ENCODE data around the gene KRT71. TPM values are rescaled to one million over a fixed set of nuclear protein-coding genes. Genes with fewer than 3 reads are reported as not detected.

Gene KRT71
- total RNA-seq, 1 experiment from 2014 or later, result not detected

GRCh38 chr12:52580496-52580895, 27.6 kb upstream of the KRT71 start:
- DNase-seq (ENCODE audit: low read depth, low spot score), result no peak
- Histone ChIP-seq H3K9me3 (ENCODE audit: control insufficient read depth, insufficient read depth, low read depth, low read length) (no peaks in the 10 kb centered on the region), H3K4me3 (ENCODE audit: low read depth in 2 of 2, low read length in 2 of 2) (no peak overlapping the region), H3K27me3 (ENCODE audit: control insufficient read depth, insufficient read depth, low read length) (peaks cover 6% of the 10 kb centered on the region), H3K36me3 (ENCODE audit: control insufficient read depth, insufficient read depth, low read length) (no peaks in the 10 kb centered on the region), H3K27ac (ENCODE audit: low read length) (no peak overlapping the region), H3K4me1 (ENCODE audit: control insufficient read depth, insufficient read depth, low read length) (no peaks in the 10 kb centered on the region)
- ATAC-seq, result no peak
- ChIA-PET CTCF (interaction anchor here (1.0 kb wide), 1 partner anchor 200 kb away, joined by 3 read pairs; no protein-coding TSS in a partner anchor), POLR2A (no interaction called here)
- BruUV-seq (replicated peaks), result no TSS peak
- in situ Hi-C loops (cut with HindIII; ENCODE audit: low pct_unique_long_range_greater_than_20kb, low sequenced_read_pairs), result no loop called here
- intact Hi-C loops (cut with micrococcal nuclease; ENCODE audit: unreplicated experiment), result loop anchor here (10.0 kb wide), 1 partner anchor 436 kb away; no protein-coding TSS in a partner anchor
- TF ChIP-seq TCF7L2 (IDR thresholded peaks at IDR 0.05; ENCODE audit: low read depth, low read length) (no peak), REST (IDR thresholded peaks at IDR 0.05; ENCODE audit: insufficient read depth in 1 of 2, low read depth in 2 of 2, low read length in 1 of 2) (no peak), SIN3A (IDR thresholded peaks at IDR 0.05; ENCODE audit: borderline replicate concordance, insufficient read depth, low read depth, low read length) (no peak), POLR2AphosphoS5 (IDR thresholded peaks at IDR 0.05; ENCODE audit: low read depth, low read length) (no peak), CTCF (IDR thresholded peaks at IDR 0.05) (no peak)

GRCh38 chr12:52579468-52580465, 26.8 kb upstream of the KRT71 start:
- CTCF ChIA-PET, result interaction anchor here (0.7 to 1.1 kb wide), 5 partner anchors 35 to 298 kb away, joined by 3 to 8 read pairs (median 4); no protein-coding TSS in a partner anchor
- POLR2A ChIA-PET, result no interaction called here
- intact Hi-C loops (cut with micrococcal nuclease; ENCODE audit: unreplicated experiment), result loop anchor here (10.0 kb wide), 1 partner anchor 435 kb away; no protein-coding TSS in a partner anchor
- no peaks in the 10 kb centered on the region for H3K9me3 ChIP-seq (ENCODE audit: control insufficient read depth, insufficient read depth, low read depth, low read length)
- ATAC-seq (no peak), DNase-seq (ENCODE audit: low read depth, low spot score) (no peak)
- H3K4me3 ChIP-seq (ENCODE audit: low read depth in 2 of 2, low read length in 2 of 2), result no peak overlapping the region
- H3K4me1 ChIP-seq (ENCODE audit: control insufficient read depth, insufficient read depth, low read length), result no peaks in the 10 kb centered on the region
- no peaks in the 10 kb centered on the region for H3K36me3 ChIP-seq (ENCODE audit: control insufficient read depth, insufficient read depth, low read length)
- no peak overlapping the region for H3K27ac ChIP-seq (ENCODE audit: low read length)
- BruUV-seq (replicated peaks), result no TSS peak
- TF ChIP-seq POLR2AphosphoS5 (IDR thresholded peaks at IDR 0.05; ENCODE audit: low read depth, low read length) (no peak), CTCF (IDR thresholded peaks at IDR 0.05) (no peak), REST (IDR thresholded peaks at IDR 0.05; ENCODE audit: insufficient read depth in 1 of 2, low read depth in 2 of 2, low read length in 1 of 2) (no peak), TCF7L2 (IDR thresholded peaks at IDR 0.05; ENCODE audit: low read depth, low read length) (no peak), SIN3A (IDR thresholded peaks at IDR 0.05; ENCODE audit: borderline replicate concordance, insufficient read depth, low read depth, low read length) (no peak)
- in situ Hi-C loops (cut with HindIII; ENCODE audit: low pct_unique_long_range_greater_than_20kb, low sequenced_read_pairs), result no loop called here
- H3K27me3 ChIP-seq (ENCODE audit: control insufficient read depth, insufficient read depth, low read length), result peaks cover 6% of the 10 kb centered on the region

All from Panc1 (cell line).